ENCODE results near the gene KIF1A. TPM values are rescaled to one million over a fixed set of nuclear protein-coding genes. Genes with fewer than 3 reads are reported as not detected.

Gene KIF1A
- total RNA-seq, 1 experiment from 2014 or later, result not detected

GRCh38 chr2:240803191-240803590 is 16.8 kb downstream of the KIF1A start:
- no TSS peak for BruUV-seq (replicated peaks)
- CTCF ChIA-PET, result no interaction called here
- no peaks in the 10 kb centered on the region for H3K36me3 ChIP-seq (ENCODE audit: low read depth)
- POLR2A ChIA-PET (ENCODE audit: unreplicated experiment), result interaction anchor here (0.7 kb wide), 1 partner anchor 19 kb away, joined by 4 read pairs; no protein-coding TSS in a partner anchor
- H3K27ac ChIP-seq, result no peak overlapping the region
- TF ChIP-seq, protein P1, sequence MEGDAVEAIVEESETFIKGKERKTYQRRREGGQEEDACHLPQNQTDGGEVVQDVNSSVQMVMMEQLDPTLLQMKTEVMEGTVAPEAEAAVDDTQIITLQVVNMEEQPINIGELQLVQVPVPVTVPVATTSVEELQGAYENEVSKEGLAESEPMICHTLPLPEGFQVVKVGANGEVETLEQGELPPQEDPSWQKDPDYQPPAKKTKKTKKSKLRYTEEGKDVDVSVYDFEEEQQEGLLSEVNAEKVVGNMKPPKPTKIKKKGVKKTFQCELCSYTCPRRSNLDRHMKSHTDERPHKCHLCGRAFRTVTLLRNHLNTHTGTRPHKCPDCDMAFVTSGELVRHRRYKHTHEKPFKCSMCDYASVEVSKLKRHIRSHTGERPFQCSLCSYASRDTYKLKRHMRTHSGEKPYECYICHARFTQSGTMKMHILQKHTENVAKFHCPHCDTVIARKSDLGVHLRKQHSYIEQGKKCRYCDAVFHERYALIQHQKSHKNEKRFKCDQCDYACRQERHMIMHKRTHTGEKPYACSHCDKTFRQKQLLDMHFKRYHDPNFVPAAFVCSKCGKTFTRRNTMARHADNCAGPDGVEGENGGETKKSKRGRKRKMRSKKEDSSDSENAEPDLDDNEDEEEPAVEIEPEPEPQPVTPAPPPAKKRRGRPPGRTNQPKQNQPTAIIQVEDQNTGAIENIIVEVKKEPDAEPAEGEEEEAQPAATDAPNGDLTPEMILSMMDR (conservative IDR thresholded peaks at IDR 0.05), result no peak
- TF ChIP-seq EZH2 (IDR thresholded peaks at IDR 0.05; ENCODE audit: low read depth), result no peak
- H3K27me3 ChIP-seq (ENCODE audit: insufficient read depth, low read depth), result peaks cover 88% of the 10 kb centered on the region
- no peak overlapping the region for H2AFZ ChIP-seq
- H3K9me3 ChIP-seq (ENCODE audit: insufficient read depth, low read depth), result no peaks in the 10 kb centered on the region
- H3K4me1 ChIP-seq (replicated peaks; ENCODE audit: insufficient read depth), result no peaks in the 10 kb centered on the region
- H3K4me2 ChIP-seq, result no peak overlapping the region
- no peak overlapping the region for H3K4me3 ChIP-seq
- no peaks in the 10 kb centered on the region for H3F3A ChIP-seq (ENCODE audit: insufficient read depth, low read depth)
- intact Hi-C loops (cut with micrococcal nuclease; ENCODE audit: unreplicated experiment), result no loop called here
- no peak for DNase-seq
- no peaks in the 10 kb centered on the region; the same call in 1 of the 2 replicates for H4K20me1 ChIP-seq (ENCODE audit: insufficient read depth)
- H3K79me2 ChIP-seq (ENCODE audit: low read depth), result no peaks in the 10 kb centered on the region
- no peaks in the 10 kb centered on the region for H3K9me2 ChIP-seq (ENCODE audit: insufficient read depth)

DNA sequence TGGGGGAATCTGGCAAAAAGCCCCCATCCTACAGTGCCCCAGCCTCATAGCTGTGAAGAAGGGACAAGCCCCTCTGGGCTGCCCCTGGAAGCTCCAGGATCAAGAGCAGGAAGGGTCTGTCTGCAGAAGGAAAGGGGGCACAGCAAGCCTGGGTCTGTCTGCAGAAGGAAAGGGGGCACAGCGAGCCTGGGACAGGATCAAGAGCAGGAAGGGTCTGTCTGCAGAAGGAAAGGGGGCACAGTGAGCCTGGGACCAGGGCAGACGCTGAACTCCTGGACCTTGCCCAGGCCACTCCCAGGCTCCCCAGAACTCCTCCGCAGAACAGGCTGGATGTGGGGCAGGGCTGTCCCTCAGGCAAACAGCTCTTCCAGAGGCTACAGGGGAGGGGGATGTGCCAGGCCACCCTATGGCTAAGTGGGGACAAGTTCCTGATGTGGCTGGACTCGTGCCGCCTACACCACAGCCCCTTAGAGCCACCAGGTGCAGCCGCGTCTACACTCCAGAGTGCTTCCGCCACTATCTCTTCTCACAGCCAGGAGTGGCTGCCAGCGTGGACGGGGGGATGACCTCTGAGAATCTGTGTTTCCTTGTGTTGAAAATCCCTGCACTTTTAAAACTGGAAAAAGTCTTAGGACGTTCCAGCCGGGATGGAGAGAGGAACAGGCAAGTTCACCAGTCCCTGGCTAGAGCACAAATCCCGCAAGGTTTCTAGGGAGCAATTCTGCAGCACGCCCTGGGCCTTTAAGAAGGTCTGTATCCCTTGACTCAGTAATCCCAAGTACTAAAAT is 20.8 kb downstream of the KIF1A start:
- ChIA-PET POLR2A (ENCODE audit: unreplicated experiment) (no interaction called here), CTCF (no interaction called here)
- TF ChIP-seq, protein P1 (conservative IDR thresholded peaks at IDR 0.05), result no peak
- no peak for TF ChIP-seq EZH2 (IDR thresholded peaks at IDR 0.05; ENCODE audit: low read depth)
- no peaks in the 10 kb centered on the region for H3K9me2 ChIP-seq (ENCODE audit: insufficient read depth)
- H2AFZ ChIP-seq, result no peak overlapping the region
- H3K4me1 ChIP-seq (replicated peaks; ENCODE audit: insufficient read depth), result no peaks in the 10 kb centered on the region
- BruUV-seq (replicated peaks), result no TSS peak
- intact Hi-C loops (cut with micrococcal nuclease; ENCODE audit: unreplicated experiment), result no loop called here
- H3K79me2 ChIP-seq (ENCODE audit: low read depth), result no peaks in the 10 kb centered on the region
- H3K4me3 ChIP-seq, result no peak overlapping the region
- H3F3A ChIP-seq (ENCODE audit: insufficient read depth, low read depth), result no peaks in the 10 kb centered on the region
- no peak for DNase-seq
- H3K27ac ChIP-seq, result no peak overlapping the region
- no peaks in the 10 kb centered on the region for H3K36me3 ChIP-seq (ENCODE audit: low read depth)
- peaks cover 100% of the 10 kb centered on the region for H3K27me3 ChIP-seq (ENCODE audit: insufficient read depth, low read depth)
- no peaks in the 10 kb centered on the region for H3K9me3 ChIP-seq (ENCODE audit: insufficient read depth, low read depth)
- H3K4me2 ChIP-seq, result no peak overlapping the region
- H4K20me1 ChIP-seq (ENCODE audit: insufficient read depth), result no peaks in the 10 kb centered on the region; the same call in 1 of the 2 replicates

- H3K4me1 ChIP-seq (replicated peaks; ENCODE audit: insufficient read depth), result no peaks in the 10 kb centered on the region
- intact Hi-C loops (cut with micrococcal nuclease; ENCODE audit: unreplicated experiment), result no loop called here
- DNase-seq, result no peak
- H3K79me2 ChIP-seq (ENCODE audit: low read depth), result no peaks in the 10 kb centered on the region
- no peaks in the 10 kb centered on the region for H3K36me3 ChIP-seq (ENCODE audit: low read depth)
- POLR2A ChIA-PET (ENCODE audit: unreplicated experiment), result no interaction called here
- TF ChIP-seq EZH2 (IDR thresholded peaks at IDR 0.05; ENCODE audit: low read depth), result no peak
- TF ChIP-seq, protein P1 (conservative IDR thresholded peaks at IDR 0.05), result no peak
- H3K4me3 ChIP-seq, result no peak overlapping the region
- BruUV-seq (replicated peaks), result no TSS peak
- no peaks in the 10 kb centered on the region; the same call in 1 of the 2 replicates for H4K20me1 ChIP-seq (ENCODE audit: insufficient read depth)
- no peaks in the 10 kb centered on the region for H3K9me3 ChIP-seq (ENCODE audit: insufficient read depth, low read depth)
- no peaks in the 10 kb centered on the region for H3K9me2 ChIP-seq (ENCODE audit: insufficient read depth)
- H2AFZ ChIP-seq, result no peak overlapping the region
- no peak overlapping the region for H3K4me2 ChIP-seq
- no peaks in the 10 kb centered on the region for H3F3A ChIP-seq (ENCODE audit: insufficient read depth, low read depth)
- peaks cover 100% of the 10 kb centered on the region for H3K27me3 ChIP-seq (ENCODE audit: insufficient read depth, low read depth)
- CTCF ChIA-PET, result no interaction called here
- H3K27ac ChIP-seq, result no peak overlapping the region
Measured at GRCh38 chr2:240798327-240798905, 21.6 kb downstream of the KIF1A start.
